Prostate gland (tissue), 2 donors: ENCODE data around the gene FARP1. TPM values are rescaled to one million over a fixed set of nuclear protein-coding genes. Genes with fewer than 3 reads are reported as not detected.

Experiments
- DNase-seq: peaks from one replicate; pipeline ENCODE4 v3.0.0-alpha.2; 2019; ENCODE audit warnings: low spot score
- H3K27ac ChIP-seq, 2 donors: fragments of 200-600 bp; sonication (generic); 2 replicates each; pipeline ENCODE4 v1.5.1; 2017 to 2019
- H3K27me3 ChIP-seq: fragments of 200-600 bp; sonication (generic); replicated peaks from 2 replicates; pipeline ENCODE4 v1.5.1; 2019; ENCODE audit not compliant: insufficient read depth
- H3K36me3 ChIP-seq, 2 donors: fragments of 200-600 bp; sonication (generic); 1 replicate in 1 of 2; 2 replicates in 1 of 2; pipeline versions ENCODE4 v1.5.1 to v1.8.1; 2017 to 2019
- H3K4me1 ChIP-seq: fragments of 200-600 bp; sonication (generic); replicated peaks from 2 replicates; pipeline ENCODE4 v1.5.1; 2019
- H3K4me3 ChIP-seq, 2 donors: fragments of 200-600 bp; sonication (generic); 2 replicates each; pipeline ENCODE4 v1.5.1; 2017 to 2019
- H3K9me3 ChIP-seq: fragments of 200-600 bp; sonication (generic); 2 replicates; pipeline ENCODE4 v1.5.1; 2017
- POLR2A ChIP-seq: fragments of 450-650 bp; IDR thresholded peaks from one replicate; pipeline ENCODE4 v1.6.1; 2016; ENCODE audit warnings: antibody characterized with exemption, mild to moderate bottlenecking
- POLR2AphosphoS5 ChIP-seq: sonication (generic); formaldehyde crosslinking; IDR thresholded peaks from one replicate; pipeline ENCODE4 v1.6.1; 2017; ENCODE audit warnings: antibody characterized with exemption
- WGBS: methylation state at CpG from one replicate; pipeline ENCODE4 v1.1.5; 2018; 5-methylcytosine and 5-hydroxymethylcytosine counted together
- intact Hi-C: fragments of 100-400 bp; cut with DNase I; formaldehyde crosslinking; loops from one replicate; pipeline ENCODE4 v1.14.2; 2022
- total RNA-seq, 2 donors: library from RNA; depleted of rRNA; stranded (reverse); fragments of >200 nt; gene quantifications; one replicate each; pipeline ENCODE4 v1.1.0, GENCODE V29; 2016
- TF ChIP-seq, protein P1 (sequence below), 4 experiments: fragments of 200-600 bp in 2 of 4; fragments of 450-650 bp in 2 of 4; sonication (generic) in 2 of 4; IDR thresholded peaks; 1 replicate in 3 of 4; 2 replicates in 1 of 4; pipeline ENCODE4 v1.5.1; 2016 to 2019; ENCODE audit warnings: antibody characterized with exemption in 4 of 4, mild to moderate bottlenecking in 2 of 4, moderate library complexity in 2 of 4

The FARP1 gene
- total RNA-seq, 2 donors from 2014 or later: 70.6 to 77.5 TPM

DNA sequence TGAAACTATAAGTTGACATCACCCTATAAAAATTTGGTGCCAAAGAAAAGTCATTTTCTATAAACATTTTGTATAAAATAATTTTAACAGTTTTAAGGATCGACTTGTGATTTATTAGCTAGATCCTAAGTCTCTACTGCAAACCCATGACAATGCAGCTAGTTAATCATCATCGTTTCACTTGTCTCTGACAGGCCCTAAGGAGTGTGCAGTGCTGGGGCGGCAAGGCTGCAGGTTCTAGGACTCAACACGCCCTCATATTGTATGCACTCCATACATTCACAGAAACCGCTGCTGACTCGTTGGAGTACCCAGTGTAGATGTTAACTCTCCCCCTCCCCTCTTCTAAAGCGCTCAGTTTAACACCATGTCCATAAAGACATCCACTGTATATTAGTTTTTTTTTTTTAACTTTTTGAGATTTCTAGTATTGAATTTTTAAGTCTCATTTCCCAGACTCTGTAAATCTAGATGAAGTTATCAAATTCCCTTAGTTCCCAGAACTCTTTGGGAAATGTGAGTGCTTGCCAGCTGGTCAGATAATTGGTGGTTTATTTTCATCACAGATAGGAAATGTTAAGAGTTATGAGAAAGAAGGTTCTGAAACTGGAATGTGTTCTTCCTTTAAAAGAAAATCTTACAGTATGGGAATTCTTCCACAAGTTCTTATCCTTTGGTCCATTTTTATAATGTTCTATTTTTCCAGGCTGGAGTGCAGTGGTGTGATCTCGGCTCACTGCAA, 197.0 kb downstream of the FARP1 start:
- no peaks in the 10 kb centered on the region for H3K4me1 ChIP-seq
- H3K27me3 ChIP-seq: no peaks in the 10 kb centered on the region
- no peaks in the 10 kb centered on the region for H3K36me3 ChIP-seq
- intact Hi-C loops: no loop called here
- DNase-seq: no peak
- H3K9me3 ChIP-seq: no peaks in the 10 kb centered on the region
- H3K27ac ChIP-seq: no peak overlapping the region
- H3K4me3 ChIP-seq: no peak overlapping the region
- 78% methylated on average over 8 of the region's 8 CpGs for WGBS
- TF ChIP-seq POLR2A (no peak), POLR2AphosphoS5 (no peak)
- TF ChIP-seq, protein P1, sequence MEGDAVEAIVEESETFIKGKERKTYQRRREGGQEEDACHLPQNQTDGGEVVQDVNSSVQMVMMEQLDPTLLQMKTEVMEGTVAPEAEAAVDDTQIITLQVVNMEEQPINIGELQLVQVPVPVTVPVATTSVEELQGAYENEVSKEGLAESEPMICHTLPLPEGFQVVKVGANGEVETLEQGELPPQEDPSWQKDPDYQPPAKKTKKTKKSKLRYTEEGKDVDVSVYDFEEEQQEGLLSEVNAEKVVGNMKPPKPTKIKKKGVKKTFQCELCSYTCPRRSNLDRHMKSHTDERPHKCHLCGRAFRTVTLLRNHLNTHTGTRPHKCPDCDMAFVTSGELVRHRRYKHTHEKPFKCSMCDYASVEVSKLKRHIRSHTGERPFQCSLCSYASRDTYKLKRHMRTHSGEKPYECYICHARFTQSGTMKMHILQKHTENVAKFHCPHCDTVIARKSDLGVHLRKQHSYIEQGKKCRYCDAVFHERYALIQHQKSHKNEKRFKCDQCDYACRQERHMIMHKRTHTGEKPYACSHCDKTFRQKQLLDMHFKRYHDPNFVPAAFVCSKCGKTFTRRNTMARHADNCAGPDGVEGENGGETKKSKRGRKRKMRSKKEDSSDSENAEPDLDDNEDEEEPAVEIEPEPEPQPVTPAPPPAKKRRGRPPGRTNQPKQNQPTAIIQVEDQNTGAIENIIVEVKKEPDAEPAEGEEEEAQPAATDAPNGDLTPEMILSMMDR (IDR thresholded peaks at IDR 0.05): no peak

DNA sequence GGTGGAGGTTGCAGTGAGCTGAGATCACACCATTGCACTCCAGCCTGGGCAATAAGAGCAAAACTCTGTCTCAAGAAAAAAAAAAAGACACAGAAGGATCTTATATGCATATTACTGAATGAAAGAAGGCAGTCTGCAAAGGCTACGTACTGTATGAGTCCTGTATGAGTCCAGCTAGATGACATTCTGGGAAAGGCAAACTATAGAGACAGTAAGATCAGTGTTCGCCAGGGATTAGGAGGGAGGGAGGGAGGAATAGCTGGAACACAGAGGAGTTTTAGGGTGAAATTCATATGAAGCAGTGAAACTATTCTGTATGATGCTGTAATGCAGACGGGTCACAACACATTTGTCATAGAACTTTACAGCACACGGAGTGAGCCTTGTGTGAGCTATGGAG, 200.1 kb downstream of the FARP1 start:
- Histone ChIP-seq H3K27me3 (no peaks in the 10 kb centered on the region), H3K36me3 (no peaks in the 10 kb centered on the region), H3K27ac (no peak overlapping the region), H3K4me1 (no peaks in the 10 kb centered on the region), H3K9me3 (no peaks in the 10 kb centered on the region), H3K4me3 (no peak overlapping the region)
- 78% methylated on average over 4 of the region's 4 CpGs for WGBS
- no peak for DNase-seq
- intact Hi-C loops: no loop called here
- TF ChIP-seq POLR2A: no peak
- TF ChIP-seq POLR2AphosphoS5: no peak
- TF ChIP-seq, protein P1 (IDR thresholded peaks at IDR 0.05): no peak

DNA sequence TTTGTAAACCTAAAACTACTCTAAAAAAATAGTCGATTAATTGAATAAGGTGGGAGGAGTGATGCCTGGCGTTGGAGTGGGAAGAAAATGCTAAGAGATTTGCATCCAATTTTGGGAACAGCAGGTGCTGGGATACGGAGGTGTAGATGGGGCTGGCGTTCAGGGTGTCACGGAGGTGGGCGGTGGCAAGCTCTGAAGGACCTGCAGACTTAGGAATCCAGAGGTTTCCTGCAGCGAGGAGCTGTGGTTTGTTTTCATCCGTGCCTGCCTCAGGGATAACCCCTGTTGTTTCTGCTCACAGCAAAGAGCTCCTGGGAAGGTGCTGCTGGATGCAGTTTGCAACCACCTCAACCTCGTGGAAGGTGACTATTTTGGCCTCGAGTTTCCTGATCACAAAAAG, 200.6 kb downstream of the FARP1 start:
- no peaks in the 10 kb centered on the region for H3K36me3 ChIP-seq
- intact Hi-C loops: no loop called here
- H3K4me3 ChIP-seq: no peak overlapping the region
- TF ChIP-seq, protein P1 (IDR thresholded peaks at IDR 0.05): no peak
- TF ChIP-seq POLR2AphosphoS5 (no peak), POLR2A (no peak)
- no peak overlapping the region for H3K27ac ChIP-seq
- H3K27me3 ChIP-seq: no peaks in the 10 kb centered on the region
- DNase-seq: no peak
- no peaks in the 10 kb centered on the region for H3K9me3 ChIP-seq
- H3K4me1 ChIP-seq: no peaks in the 10 kb centered on the region
- 79% methylated on average over 10 of the region's 10 CpGs for WGBS

DNA sequence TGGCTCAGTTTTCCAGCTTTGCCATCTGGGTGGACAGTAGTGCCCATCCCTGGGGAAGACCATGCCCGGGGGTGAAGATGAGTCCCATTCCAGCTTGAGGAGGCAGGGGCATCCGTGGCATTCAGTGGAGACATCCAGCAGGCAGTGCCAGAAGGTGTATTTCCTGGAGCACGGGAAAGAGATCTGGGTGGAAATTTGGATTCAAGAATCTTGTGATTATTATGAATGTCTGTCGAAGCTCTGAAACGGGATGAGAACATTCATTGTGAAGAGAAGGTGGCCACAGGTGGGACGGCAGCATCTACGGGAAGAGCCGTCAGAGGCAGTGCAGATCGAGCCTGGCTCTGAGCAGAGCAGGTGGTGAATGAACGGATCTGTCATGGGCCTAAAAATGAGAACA, 201.5 kb downstream of the FARP1 start:
- Histone ChIP-seq H3K4me1 (no peaks in the 10 kb centered on the region), H3K36me3 (no peaks in the 10 kb centered on the region), H3K9me3 (no peaks in the 10 kb centered on the region), H3K27ac (no peak overlapping the region), H3K27me3 (no peaks in the 10 kb centered on the region), H3K4me3 (no peak overlapping the region)
- intact Hi-C loops: no loop called here
- 89% methylated on average over 10 of the region's 10 CpGs for WGBS
- TF ChIP-seq POLR2A: no peak
- TF ChIP-seq, protein P1 (IDR thresholded peaks at IDR 0.05): no peak
- no peak for TF ChIP-seq POLR2AphosphoS5
- no peak for DNase-seq
